ENCODE measurements around the gene MACO1. TPM values are rescaled to one million over a fixed set of nuclear protein-coding genes. Genes with fewer than 3 reads are reported as not detected.

MACO1 gene
- total and polyA plus RNA-seq, 4 donors: 15.3 to 23.2 (median 20.6) TPM

GRCh38 chr1:25474439-25475047 lies 43.8 kb downstream of the MACO1 start:
- DNase-seq (ENCODE audit: low spot score): no peak
- Histone ChIP-seq H3K9me3 (ENCODE audit: control insufficient read depth in 4 of 4, low read length in 3 of 4) (no peaks in the 10 kb centered on the region), H3K27ac (ENCODE audit: low read depth in 1 of 2, low read length in 2 of 2) (no peak overlapping the region), H3K27me3 (ENCODE audit: control insufficient read depth in 4 of 4, insufficient read depth in 4 of 4, low read length in 3 of 4) (no peaks in the 10 kb centered on the region), H3K4me3 (ENCODE audit: low read depth in 1 of 3, low read length in 3 of 3) (no peak overlapping the region), H3K36me3 (ENCODE audit: control insufficient read depth in 4 of 4, insufficient read depth in 3 of 4, low read depth in 1 of 4, low read length in 3 of 4) (no peaks in the 10 kb centered on the region), H3K9ac (ENCODE audit: low read depth in 1 of 2, low read length in 2 of 2) (no peak overlapping the region), H3K4me1 (ENCODE audit: control insufficient read depth in 4 of 4, insufficient read depth in 4 of 4, low read length in 3 of 4) (peaks cover 2 to 12% (median 4%) of the 10 kb centered on the region in 4 donors)
- TF ChIP-seq RAD21 (IDR thresholded peaks at IDR 0.05): no peak
- no peak for TF ChIP-seq HNF4A (conservative IDR thresholded peaks at IDR 0.05)
- TF ChIP-seq REST (IDR thresholded peaks at IDR 0.05): no peak
- TF ChIP-seq TAF1 (conservative IDR thresholded peaks at IDR 0.05): no peak
- TF ChIP-seq RXRA (IDR thresholded peaks at IDR 0.05): no peak
- no peak for TF ChIP-seq HNF4G (IDR thresholded peaks at IDR 0.05)
- no peak for TF ChIP-seq JUND (IDR thresholded peaks at IDR 0.05)
- TF ChIP-seq FOXA1 (IDR thresholded peaks at IDR 0.05): no peak
- no peak for TF ChIP-seq GABPA (IDR thresholded peaks at IDR 0.05 in 1 of 2, conservative IDR thresholded peaks at IDR 0.05 in 1 of 2)
- no peak for TF ChIP-seq YY1 (IDR thresholded peaks at IDR 0.05)
- no peak for TF ChIP-seq SP1 (IDR thresholded peaks at IDR 0.05)
- TF ChIP-seq CTCF (IDR thresholded peaks at IDR 0.05; ENCODE audit: low read depth, low read length, missing input control): no peak
- WGBS: 87% methylated on average over 5 of the region's 5 CpGs

GRCh38 chr1:25476186-25477097 lies 45.7 kb downstream of the MACO1 start:
- H3K27me3 ChIP-seq (ENCODE audit: control insufficient read depth in 4 of 4, insufficient read depth in 4 of 4, low read length in 3 of 4): no peaks in the 10 kb centered on the region
- H3K9me3 ChIP-seq (ENCODE audit: control insufficient read depth in 4 of 4, low read length in 3 of 4): no peaks in the 10 kb centered on the region
- H3K4me3 ChIP-seq (ENCODE audit: low read depth in 1 of 3, low read length in 3 of 3): no peak overlapping the region
- no peak overlapping the region for H3K9ac ChIP-seq (ENCODE audit: low read depth in 1 of 2, low read length in 2 of 2)
- no peak for DNase-seq (ENCODE audit: low spot score)
- peaks cover 3 to 16% (median 6%) of the 10 kb centered on the region in 4 donors for H3K4me1 ChIP-seq (ENCODE audit: control insufficient read depth in 4 of 4, insufficient read depth in 4 of 4, low read length in 3 of 4)
- no peaks in the 10 kb centered on the region for H3K36me3 ChIP-seq (ENCODE audit: control insufficient read depth in 4 of 4, insufficient read depth in 3 of 4, low read depth in 1 of 4, low read length in 3 of 4)
- H3K27ac ChIP-seq (ENCODE audit: low read depth in 1 of 2, low read length in 2 of 2): no peak overlapping the region
- 92% methylated on average over 2 of the region's 2 CpGs for WGBS
- TF ChIP-seq RXRA (IDR thresholded peaks at IDR 0.05): no peak
- no peak for TF ChIP-seq JUND (IDR thresholded peaks at IDR 0.05)
- TF ChIP-seq NR2F2 (IDR thresholded peaks at IDR 0.05): no peak
- no peak for TF ChIP-seq REST (IDR thresholded peaks at IDR 0.05)
- TF ChIP-seq FOXA1 (IDR thresholded peaks at IDR 0.05): no peak
- TF ChIP-seq HNF4G (IDR thresholded peaks at IDR 0.05): no peak
- TF ChIP-seq MAX (IDR thresholded peaks at IDR 0.05): no peak
- no peak for TF ChIP-seq EGR1 (IDR thresholded peaks at IDR 0.05; ENCODE audit: low read depth in 2 of 2)
- TF ChIP-seq CTCF (IDR thresholded peaks at IDR 0.05; ENCODE audit: low read depth, low read length, missing input control): no peak
- TF ChIP-seq ATF3 (IDR thresholded peaks at IDR 0.05): no peak
